ENCODE measurements around the gene TRAK1.
"Not testable (repeated sequence)": the region's sequence is repeated elsewhere in the genome, so short reads cannot be mapped to it uniquely, and the experiment has no call there.

Gene TRAK1

GRCh38 chr3:42099020-42099765 lies 8.0 kb downstream of the TRAK1 start:
- no peak for DNase-seq

GRCh38 chr3:42101048-42101447 lies 9.9 kb downstream of the TRAK1 start:
- no peak for DNase-seq

DNA sequence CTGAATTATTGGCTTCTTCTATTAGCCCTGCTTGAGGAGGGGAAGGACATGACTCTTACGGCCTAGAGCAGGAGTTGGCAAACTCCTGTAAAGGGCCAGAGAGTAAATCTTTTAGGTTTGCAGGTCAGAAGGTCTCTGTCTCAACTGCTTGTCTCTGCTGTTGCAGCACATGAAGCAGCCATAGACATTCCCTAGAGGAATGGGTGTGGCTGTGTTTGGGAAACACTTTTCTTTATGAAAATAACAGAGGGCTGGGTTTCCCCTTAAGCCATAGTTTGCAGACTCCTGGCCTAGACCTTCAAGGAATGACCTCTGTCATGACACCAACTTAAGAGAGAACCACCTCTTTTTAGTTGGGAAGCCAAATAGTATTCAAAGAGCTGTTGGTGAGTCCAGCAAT lies 10.3 kb downstream of the TRAK1 start:
- no peak for DNase-seq

- DNase-seq = no peak
Observed at GRCh38 chr3:42102571-42102970, 11.4 kb downstream of the TRAK1 start.

GRCh38 chr3:42103921-42104665 lies 12.9 kb downstream of the TRAK1 start:
- not testable (repeated sequence) for DNase-seq

DNA sequence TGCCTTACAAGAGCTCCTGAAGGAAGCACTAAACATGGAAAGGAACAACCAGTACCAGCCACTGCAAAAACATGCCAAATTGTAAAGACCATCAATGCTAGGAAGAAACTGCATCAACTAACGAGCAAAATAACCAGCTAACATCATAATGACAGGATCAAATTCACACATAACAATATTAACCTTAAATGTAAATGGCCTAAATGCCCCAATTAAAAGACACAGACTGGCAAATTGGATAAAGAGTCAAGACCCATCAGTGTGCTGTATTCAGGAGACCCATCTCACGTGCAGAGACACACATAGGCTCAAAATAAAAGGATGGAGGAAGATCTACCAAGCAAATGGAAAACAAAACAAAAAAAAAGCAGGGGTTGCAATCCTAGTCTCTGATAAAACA lies 14.8 kb downstream of the TRAK1 start:
- DNase-seq = not testable (repeated sequence)

GRCh38 chr3:42106646-42107045 lies 15.5 kb downstream of the TRAK1 start:
- DNase-seq = no peak

DNA sequence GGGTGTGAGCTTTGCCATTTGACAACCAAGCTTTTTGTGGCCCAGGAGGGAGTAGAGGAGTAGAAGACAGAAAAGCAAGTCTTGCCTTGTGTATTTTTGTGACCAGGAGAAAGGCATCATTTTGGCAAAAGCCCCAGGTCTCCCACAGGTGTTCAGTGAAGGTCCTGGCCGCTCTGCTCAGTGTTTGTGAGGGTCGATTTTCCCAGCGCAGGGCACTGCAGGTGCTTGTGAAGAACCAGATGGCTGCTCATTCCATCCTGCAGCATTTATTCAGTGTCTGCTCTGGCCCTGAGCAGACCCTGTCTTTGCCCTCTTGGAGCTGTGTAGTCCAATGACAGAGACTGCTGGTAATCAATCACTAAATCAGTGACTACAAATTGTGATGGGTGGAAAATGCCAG lies 19.5 kb downstream of the TRAK1 start:
- DNase-seq = no peak

DNA sequence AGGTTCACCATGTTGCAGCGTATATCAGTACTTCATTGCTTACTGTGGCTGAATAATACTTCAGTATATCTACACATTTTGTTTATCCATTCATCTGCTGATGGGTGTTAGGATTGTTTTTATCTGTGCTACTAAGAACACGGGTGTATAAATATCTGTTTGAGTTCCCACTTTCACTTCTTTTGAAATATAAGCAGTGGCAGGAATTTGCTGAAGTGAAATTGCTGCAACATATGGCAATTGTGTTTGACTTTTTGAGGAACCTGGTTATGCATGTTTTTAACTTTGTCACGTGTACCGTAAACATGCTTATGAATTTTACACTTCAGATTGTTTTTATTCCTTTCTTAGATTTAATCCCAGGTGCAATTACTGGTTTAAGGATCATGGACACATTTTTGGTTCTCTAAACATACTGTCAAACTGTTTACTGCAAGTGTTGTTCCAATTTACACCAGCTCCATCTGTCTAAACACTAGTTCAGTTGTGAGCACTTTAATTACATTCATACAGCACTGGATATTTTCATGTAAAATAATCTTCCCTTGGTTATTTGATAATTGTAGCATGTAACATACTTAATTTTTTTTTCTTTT lies 23.1 kb downstream of the TRAK1 start:
- no peak for DNase-seq

DNA sequence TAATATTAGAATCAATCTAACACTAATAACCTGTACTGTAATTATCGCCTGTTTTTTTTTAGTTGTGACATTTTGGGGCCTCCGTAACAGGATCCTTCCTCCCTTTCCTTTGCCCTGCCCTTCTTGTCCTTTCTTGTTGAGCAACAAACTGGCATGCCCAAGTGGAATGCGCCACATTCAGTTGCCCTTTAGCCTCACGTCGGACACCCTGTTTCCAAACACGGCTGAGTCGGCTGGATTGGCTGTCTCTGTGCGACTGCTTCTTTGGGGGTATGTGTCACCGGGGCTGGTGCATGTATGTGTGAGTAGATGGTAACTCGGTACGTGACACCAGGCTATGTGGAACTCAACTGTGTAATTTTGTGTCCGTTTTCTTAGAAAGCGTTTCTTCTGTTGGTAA lies 24.1 kb downstream of the TRAK1 start:
- no peak for DNase-seq

DNA sequence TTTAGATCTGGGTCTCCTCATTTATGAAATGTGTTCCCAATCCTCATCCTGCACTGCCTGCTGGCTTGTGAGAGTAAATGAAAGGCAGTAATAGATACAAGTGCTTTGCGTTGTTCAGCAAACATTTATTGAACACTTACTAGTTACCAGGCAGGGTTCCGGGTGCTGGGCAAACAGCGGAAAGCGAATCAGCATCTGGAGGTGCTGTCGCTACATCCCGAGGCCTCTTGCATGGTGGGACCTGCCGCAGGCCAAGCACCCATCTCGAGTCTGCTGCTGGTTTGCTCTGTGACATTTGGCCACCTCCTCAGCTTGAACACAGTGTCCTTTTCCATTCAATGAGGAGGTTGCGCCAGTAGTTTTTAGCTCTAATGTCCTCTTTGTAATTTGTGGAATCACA lies 24.8 kb downstream of the TRAK1 start:
- no peak for DNase-seq

DNA sequence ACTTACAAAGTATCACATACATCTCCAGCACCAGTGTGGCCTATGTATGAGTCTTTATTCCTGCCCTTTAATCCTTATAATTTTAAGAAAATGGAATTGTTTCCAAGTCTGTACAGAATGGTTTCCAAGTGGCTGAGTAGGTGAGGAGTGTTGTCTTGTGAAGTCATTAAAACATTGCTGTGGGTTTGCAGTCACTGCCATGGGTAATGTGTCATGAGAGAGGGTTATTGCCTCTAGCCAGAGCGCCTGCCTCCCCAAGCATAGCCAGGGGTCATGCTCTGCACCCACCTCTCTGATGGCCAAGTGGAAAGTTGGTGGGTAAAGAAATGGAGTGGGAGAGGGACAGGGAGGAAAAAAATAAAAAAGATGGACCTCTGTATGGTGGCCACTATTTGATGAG lies 25.3 kb downstream of the TRAK1 start:
- DNase-seq = no peak

GRCh38 chr3:42117175-42118008 lies 26.2 kb downstream of the TRAK1 start:
- DNase-seq = no peak

- no peak for DNase-seq
Observed at GRCh38 chr3:42118762-42119361, 27.7 kb downstream of the TRAK1 start.

DNA sequence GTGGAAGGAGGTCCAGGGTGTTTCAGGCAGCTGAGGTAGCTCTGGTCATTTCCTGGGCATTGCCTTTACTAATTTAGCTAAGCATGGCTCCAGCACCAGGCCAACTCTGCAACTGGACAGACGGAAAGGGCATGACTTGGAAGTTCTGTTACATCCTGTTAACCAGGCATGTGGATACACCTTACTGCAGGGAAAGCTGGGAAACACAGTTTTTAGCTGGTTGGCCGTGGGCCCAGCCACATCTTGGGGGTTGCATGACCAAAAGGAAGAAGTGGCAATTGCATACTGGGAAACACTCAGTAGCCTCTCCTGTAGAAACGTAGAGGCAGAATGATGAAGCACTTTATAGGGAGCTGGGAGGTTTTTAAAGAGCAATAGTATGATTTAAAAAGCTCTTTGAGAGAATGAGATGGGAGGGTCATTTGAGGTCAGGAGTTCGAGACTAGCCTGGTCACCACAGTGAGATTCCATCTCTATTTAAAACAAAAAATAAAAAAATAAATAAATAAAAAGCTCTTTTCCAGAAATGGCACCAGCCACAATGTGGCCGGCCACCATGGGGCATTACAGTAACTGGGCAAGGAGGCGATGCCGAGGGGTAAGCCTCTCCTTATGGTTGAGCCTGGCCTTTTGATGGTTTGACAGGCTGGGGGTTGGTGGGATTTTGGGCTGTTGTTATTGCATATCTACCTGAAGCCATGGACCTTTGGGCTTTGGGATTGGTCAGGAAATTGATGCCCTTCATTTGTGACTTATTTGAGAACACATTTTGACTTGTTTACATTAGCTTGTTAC lies 28.6 kb downstream of the TRAK1 start:
- no peak for DNase-seq

DNA sequence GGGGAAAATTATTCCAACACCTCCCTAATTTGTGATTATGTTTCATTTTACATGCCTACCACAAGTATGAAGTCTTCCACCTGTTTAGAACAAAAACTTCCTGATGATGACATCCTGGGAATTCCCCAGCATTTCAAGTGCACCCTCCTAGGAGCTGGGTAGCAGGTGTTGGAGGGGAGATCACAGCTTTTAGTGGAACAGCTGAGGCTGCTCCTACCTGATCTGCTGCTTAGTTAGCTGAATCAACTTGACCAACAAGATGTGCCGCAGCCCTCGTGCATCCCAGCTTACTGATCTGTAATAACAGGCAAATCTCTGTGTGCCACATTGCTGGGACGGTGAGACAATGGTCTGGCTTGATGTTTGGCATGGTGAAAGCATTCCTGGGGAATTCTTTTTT lies 29.7 kb downstream of the TRAK1 start:
- DNase-seq = no peak

GRCh38 chr3:42122261-42123011 lies 31.3 kb downstream of the TRAK1 start:
- DNase-seq = no peak

DNA sequence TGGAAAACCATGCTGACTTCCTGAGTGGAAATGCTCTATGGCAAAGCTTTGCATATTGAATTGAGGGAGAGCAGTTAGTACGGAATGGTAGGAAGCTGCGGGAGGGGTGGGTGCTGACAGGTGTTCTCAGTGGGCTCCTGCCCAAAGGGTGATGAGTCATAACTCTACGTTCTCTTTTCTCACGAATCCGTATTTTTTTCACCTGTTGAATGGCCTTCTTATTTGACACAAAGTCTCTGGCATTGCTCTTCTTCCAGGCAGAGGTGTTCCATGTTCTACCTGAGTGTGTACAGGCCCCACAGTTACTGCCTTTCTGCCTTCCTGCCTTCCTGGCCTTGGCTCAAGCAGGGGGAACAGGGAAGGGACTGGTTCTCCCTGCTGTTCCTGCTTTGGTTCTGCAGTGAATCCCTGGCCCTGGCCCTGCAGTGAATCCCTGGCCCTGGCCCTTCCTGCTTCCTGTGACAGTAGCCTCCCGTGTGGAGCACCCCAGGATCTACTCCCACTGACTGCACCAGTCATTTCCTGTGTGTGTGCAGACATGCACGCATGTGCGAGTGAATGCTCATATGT lies 31.9 kb downstream of the TRAK1 start:
- no peak for DNase-seq

GRCh38 chr3:42123824-42124658 lies 32.9 kb downstream of the TRAK1 start:
- no peak for DNase-seq

GRCh38 chr3:42127226-42127625 lies 36.1 kb downstream of the TRAK1 start:
- DNase-seq = no peak

All from cortex of kidney (tissue), 1 donor.